ENCODE measurements around the gene GDI2. TPM values are rescaled to one million over a fixed set of nuclear protein-coding genes. Genes with fewer than 3 reads are reported as not detected.

GDI2 gene
- total RNA-seq, 2 donors from 2014 or later = 243 to 266 TPM

GRCh38 chr10:5818894-5819293 lies 5.7 kb upstream of the GDI2 start:
- no peak for TF ChIP-seq CTCF (IDR thresholded peaks at IDR 0.05)
- intact Hi-C loops (cut with DNase I) = loop anchor here (10.0 kb wide), 1 partner anchor 56 kb away; no protein-coding TSS in a partner anchor
- Histone ChIP-seq H3K36me3 (no peaks in the 10 kb centered on the region), H3K4me3 (no peak overlapping the region), H3K27me3 (no peaks in the 10 kb centered on the region), H3K27ac (no peak overlapping the region), H3K9ac (ENCODE audit: low read depth in 2 of 2, low read length in 2 of 2) (no peak overlapping the region), H3K9me3 (no peaks in the 10 kb centered on the region), H3K4me1 (no peaks in the 10 kb centered on the region)
- DNase-seq = no peak

GRCh38 chr10:5818048-5818331 lies 4.8 kb upstream of the GDI2 start:
- H3K4me1 ChIP-seq = no peaks in the 10 kb centered on the region
- H3K9ac ChIP-seq (ENCODE audit: low read depth in 2 of 2, low read length in 2 of 2) = no peak overlapping the region
- no peak for DNase-seq
- no peaks in the 10 kb centered on the region for H3K36me3 ChIP-seq
- H3K9me3 ChIP-seq = no peaks in the 10 kb centered on the region
- no peak overlapping the region for H3K4me3 ChIP-seq
- intact Hi-C loops (cut with DNase I) = loop anchor here (10.0 kb wide), 1 partner anchor 57 kb away; no protein-coding TSS in a partner anchor
- no peaks in the 10 kb centered on the region for H3K27me3 ChIP-seq
- no peak overlapping the region for H3K27ac ChIP-seq
- no peak for TF ChIP-seq CTCF (IDR thresholded peaks at IDR 0.05)

GRCh38 chr10:5817322-5818047 lies 4.3 kb upstream of the GDI2 start:
- H3K9ac ChIP-seq (ENCODE audit: low read depth in 2 of 2, low read length in 2 of 2) = no peak overlapping the region
- H3K27me3 ChIP-seq = no peaks in the 10 kb centered on the region
- no peak overlapping the region for H3K4me3 ChIP-seq
- no peak for DNase-seq
- H3K9me3 ChIP-seq = no peaks in the 10 kb centered on the region
- no peak overlapping the region for H3K27ac ChIP-seq
- intact Hi-C loops (cut with DNase I) = loop anchor here (10.0 kb wide), 1 partner anchor 57 kb away; no protein-coding TSS in a partner anchor
- H3K36me3 ChIP-seq = no peaks in the 10 kb centered on the region
- TF ChIP-seq CTCF (IDR thresholded peaks at IDR 0.05) = no peak
- no peaks in the 10 kb centered on the region for H3K4me1 ChIP-seq

- H3K36me3 ChIP-seq = no peaks in the 10 kb centered on the region
- H3K9ac ChIP-seq (ENCODE audit: low read depth in 2 of 2, low read length in 2 of 2) = no peak overlapping the region
- H3K9me3 ChIP-seq = no peaks in the 10 kb centered on the region
- no peaks in the 10 kb centered on the region for H3K4me1 ChIP-seq
- no peak for DNase-seq
- no peak for TF ChIP-seq CTCF (IDR thresholded peaks at IDR 0.05)
- H3K27ac ChIP-seq = no peak overlapping the region
- H3K4me3 ChIP-seq = no peak overlapping the region
- intact Hi-C loops (cut with DNase I) = loop anchor here (10.0 kb wide), 1 partner anchor 59 kb away; no protein-coding TSS in a partner anchor
- H3K27me3 ChIP-seq = no peaks in the 10 kb centered on the region
Measured at GRCh38 chr10:5816170-5816569, 2.9 kb upstream of the GDI2 start.

- H3K27ac ChIP-seq = peak overlapping the region; percentile 98
- DNase-seq = peak; percentile 32
- no peaks in the 10 kb centered on the region for H3K27me3 ChIP-seq
- peak overlapping the region; percentile 69 to 85 for H3K9ac ChIP-seq (ENCODE audit: low read depth in 2 of 2, low read length in 2 of 2)
- peak overlapping the region; percentile 78 for H3K4me3 ChIP-seq
- intact Hi-C loops (cut with DNase I) = loop anchor here (10.0 kb wide), 1 partner anchor 60 kb away; no protein-coding TSS in a partner anchor
- no peaks in the 10 kb centered on the region for H3K4me1 ChIP-seq
- no peaks in the 10 kb centered on the region for H3K9me3 ChIP-seq
- TF ChIP-seq CTCF (IDR thresholded peaks at IDR 0.05) = no peak
- H3K36me3 ChIP-seq = no peaks in the 10 kb centered on the region
Measured at GRCh38 chr10:5814110-5815107, 1.2 kb upstream of the GDI2 start.
